Sigmoid colon (tissue), 7 donors: ENCODE results near the gene SPZ1. TPM values are rescaled to one million over a fixed set of nuclear protein-coding genes. Genes with fewer than 3 reads are reported as not detected.
"Not testable (repeated sequence)": the region's sequence is repeated elsewhere in the genome, so short reads cannot be mapped to it uniquely, and the experiment has no call there.

Source experiments
- DNase-seq: peaks from one replicate; pipeline ENCODE4 v3.0.0-alpha.2; 2019
- H3K27ac ChIP-seq, 4 donors: fragments of 200-600 bp; sonication (generic); one replicate each; pipeline ENCODE4 v1.5.1; 2016 to 2019; ENCODE audit warnings: mild to moderate bottlenecking in 1 of 4
- H3K27me3 ChIP-seq, 3 donors: fragments of 200-600 bp; sonication (generic); one replicate each; pipeline ENCODE4 v1.5.1; 2019; ENCODE audit warnings: mild to moderate bottlenecking in 1 of 3
- H3K36me3 ChIP-seq, 4 donors: fragments of 200-600 bp; sonication (generic); one replicate each; pipeline ENCODE4 v1.5.1; 2016 to 2019
- H3K4me1 ChIP-seq, 4 donors: fragments of 200-600 bp; sonication (generic); one replicate each; pipeline ENCODE4 v1.5.1; 2017 to 2019
- H3K4me3 ChIP-seq, 4 donors: fragments of 200-600 bp; sonication (generic); one replicate each; pipeline ENCODE4 v1.5.1; 2017 to 2019; ENCODE audit warnings: mild to moderate bottlenecking in 2 of 4, moderate library complexity in 1 of 4
- H3K9me3 ChIP-seq, 4 donors: fragments of 200-600 bp in 3 of 4; sonication (generic) in 3 of 4; one replicate each; pipeline versions ENCODE4 v1.5.1 to v1.6.1; 2013 to 2019
- EP300 ChIP-seq, 4 donors: sonication (generic); formaldehyde crosslinking; IDR thresholded peaks; one replicate each; pipeline ENCODE4 v1.6.1; 2017; ENCODE audit warnings: antibody characterized with exemption in 4 of 4
- POLR2A ChIP-seq, 2 donors: fragments of 450-650 bp; IDR thresholded peaks; one replicate each; pipeline ENCODE4 v1.6.1; 2016; ENCODE audit warnings: antibody characterized with exemption in 2 of 2, mild to moderate bottlenecking in 2 of 2, moderate library complexity in 2 of 2
- POLR2AphosphoS5 ChIP-seq, 4 donors: sonication (generic); formaldehyde crosslinking; IDR thresholded peaks; one replicate each; pipeline ENCODE4 v1.6.1; 2017; ENCODE audit warnings: antibody characterized with exemption in 4 of 4
- WGBS, 2 donors: extraction: QIAGEN DNeasy Blood & Tissue Kit; methylation state at CpG; one replicate each; pipeline ENCODE4 v1.1.7; 2013; 5-methylcytosine and 5-hydroxymethylcytosine counted together
- intact Hi-C: fragments of 100-400 bp; cut with DNase I; formaldehyde crosslinking; loops from one replicate; pipeline ENCODE4 v1.15.1; 2023
- polyA plus RNA-seq, 3 donors: library from polyadenylated mRNA; stranded (reverse); fragments of 200-250 nt; gene quantifications; one replicate each; pipeline ENCODE4 v1.2.3, GENCODE V29; 2013
- total RNA-seq, 4 donors: library from RNA; depleted of rRNA; stranded (reverse); fragments of >200 nt; gene quantifications; one replicate each; pipeline ENCODE4 v1.1.0, GENCODE V29; 2016
- TF ChIP-seq, protein P1 (sequence below), 4 experiments: fragments of 450-650 bp in 3 of 4; fragments of 200-600 bp in 1 of 4; IDR thresholded peaks; one replicate each; pipeline ENCODE4 v1.5.1; 2016 to 2019; ENCODE audit warnings: antibody characterized with exemption in 4 of 4, mild to moderate bottlenecking in 3 of 4, moderate library complexity in 2 of 4
- donor health status: healthy with polysubstance abuse.
- donor health status: Bipolar disorder and iron deficiency.
- donor health status: healthy.

SPZ1 gene, protein sequence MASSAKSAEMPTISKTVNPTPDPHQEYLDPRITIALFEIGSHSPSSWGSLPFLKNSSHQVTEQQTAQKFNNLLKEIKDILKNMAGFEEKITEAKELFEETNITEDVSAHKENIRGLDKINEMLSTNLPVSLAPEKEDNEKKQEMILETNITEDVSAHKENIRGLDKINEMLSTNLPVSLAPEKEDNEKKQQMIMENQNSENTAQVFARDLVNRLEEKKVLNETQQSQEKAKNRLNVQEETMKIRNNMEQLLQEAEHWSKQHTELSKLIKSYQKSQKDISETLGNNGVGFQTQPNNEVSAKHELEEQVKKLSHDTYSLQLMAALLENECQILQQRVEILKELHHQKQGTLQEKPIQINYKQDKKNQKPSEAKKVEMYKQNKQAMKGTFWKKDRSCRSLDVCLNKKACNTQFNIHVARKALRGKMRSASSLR
- total RNA-seq (not detected), polyA plus RNA-seq (not detected)

DNA sequence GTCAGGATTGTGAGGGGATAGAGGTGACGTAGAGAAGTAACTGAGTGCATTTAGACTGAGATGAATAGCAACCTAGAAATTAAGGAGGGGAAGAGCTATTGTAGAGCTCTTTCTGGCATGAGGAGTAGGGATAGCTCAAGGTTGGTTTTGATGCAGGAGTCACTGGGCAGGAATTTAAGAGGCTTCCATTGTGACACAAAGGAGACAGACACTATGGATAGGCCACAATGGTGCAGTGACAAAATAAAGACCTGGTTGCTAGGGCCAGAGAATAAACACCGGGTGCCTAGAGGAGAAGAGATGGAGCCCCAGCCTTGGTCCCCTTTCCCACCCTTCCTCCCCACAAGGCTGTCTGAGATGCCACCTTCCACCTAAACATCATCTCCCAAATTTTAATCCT lies at the start of gene SPZ1:
SPZ1 (plus strand) TSS at position 301 of the 400 bp plus-strand sequence. CDS start 214 bp downstream, outside the sequence.
- H3K4me1 ChIP-seq: peaks cover 0 to 9% (median 0%) of the 10 kb centered on the region in 4 donors
- no peaks in the 10 kb centered on the region for H3K27me3 ChIP-seq
- no peak for DNase-seq
- H3K4me3 ChIP-seq: no peak within 1 kb of the TSS
- H3K27ac ChIP-seq: no peak within 1 kb of the TSS
- H3K9me3 ChIP-seq: no peaks in the 10 kb centered on the region
- TF ChIP-seq EP300 (IDR thresholded peaks at IDR 0.05) (no peak), POLR2A (IDR thresholded peaks at IDR 0.05) (no peak), POLR2AphosphoS5 (IDR thresholded peaks at IDR 0.05) (no peak)
- TF ChIP-seq, protein P1, sequence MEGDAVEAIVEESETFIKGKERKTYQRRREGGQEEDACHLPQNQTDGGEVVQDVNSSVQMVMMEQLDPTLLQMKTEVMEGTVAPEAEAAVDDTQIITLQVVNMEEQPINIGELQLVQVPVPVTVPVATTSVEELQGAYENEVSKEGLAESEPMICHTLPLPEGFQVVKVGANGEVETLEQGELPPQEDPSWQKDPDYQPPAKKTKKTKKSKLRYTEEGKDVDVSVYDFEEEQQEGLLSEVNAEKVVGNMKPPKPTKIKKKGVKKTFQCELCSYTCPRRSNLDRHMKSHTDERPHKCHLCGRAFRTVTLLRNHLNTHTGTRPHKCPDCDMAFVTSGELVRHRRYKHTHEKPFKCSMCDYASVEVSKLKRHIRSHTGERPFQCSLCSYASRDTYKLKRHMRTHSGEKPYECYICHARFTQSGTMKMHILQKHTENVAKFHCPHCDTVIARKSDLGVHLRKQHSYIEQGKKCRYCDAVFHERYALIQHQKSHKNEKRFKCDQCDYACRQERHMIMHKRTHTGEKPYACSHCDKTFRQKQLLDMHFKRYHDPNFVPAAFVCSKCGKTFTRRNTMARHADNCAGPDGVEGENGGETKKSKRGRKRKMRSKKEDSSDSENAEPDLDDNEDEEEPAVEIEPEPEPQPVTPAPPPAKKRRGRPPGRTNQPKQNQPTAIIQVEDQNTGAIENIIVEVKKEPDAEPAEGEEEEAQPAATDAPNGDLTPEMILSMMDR (IDR thresholded peaks at IDR 0.05): no peak
- H3K36me3 ChIP-seq: no peaks in the 10 kb centered on the region
- 67 to 97% methylated on average over 2 of the region's 2 CpGs for WGBS, 2 donors
- intact Hi-C loops: no loop called here

DNA sequence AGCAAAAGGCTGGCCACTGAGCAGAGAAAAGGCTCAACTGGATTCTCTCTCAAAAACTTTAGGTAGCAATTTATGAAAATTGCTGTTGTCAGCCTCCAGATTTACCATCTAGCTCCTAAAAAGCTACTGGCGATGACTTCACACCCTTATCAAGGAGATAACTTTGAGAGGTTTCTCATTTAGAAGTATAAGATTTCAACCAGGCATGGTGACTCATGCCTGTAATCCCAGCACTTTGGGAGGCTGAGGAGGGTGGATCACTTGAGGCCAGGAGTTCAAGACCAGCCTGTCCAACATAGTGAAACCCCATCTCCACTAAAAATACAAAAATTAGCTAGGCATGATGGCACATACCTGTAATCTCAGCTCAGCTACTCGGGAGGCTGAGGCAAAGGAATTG lies 49.3 kb upstream of the SPZ1 start:
- H3K27me3 ChIP-seq, intact Hi-C loops, H3K27ac ChIP-seq, H3K36me3 ChIP-seq, H3K4me3 ChIP-seq, DNase-seq, H3K4me1 ChIP-seq, H3K9me3 ChIP-seq: not testable (repeated sequence)
- WGBS, 2 donors: 92 to 95% methylated on average over 2 of the region's 2 CpGs

DNA sequence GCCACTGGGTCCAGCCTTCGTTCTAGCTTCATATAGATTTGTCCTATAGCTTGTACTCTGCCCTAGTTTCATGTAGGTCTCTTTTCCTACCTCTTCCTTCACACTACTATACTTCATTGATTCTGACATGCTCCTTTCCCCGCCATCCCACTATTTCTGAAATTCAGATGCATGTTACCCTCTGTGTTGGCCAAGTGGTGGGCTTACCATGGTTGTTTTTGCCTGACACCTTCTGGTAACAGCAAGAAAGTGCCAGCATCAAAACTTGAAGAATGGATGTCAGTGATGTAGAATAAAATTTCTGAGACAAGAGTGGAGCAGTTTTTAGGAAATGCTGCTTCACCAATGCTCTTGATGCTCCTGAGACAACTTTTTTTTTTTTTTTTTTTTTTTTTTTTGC lies 44.5 kb upstream of the SPZ1 start:
- H3K4me1 ChIP-seq: peaks cover 0 to 12% (median 5%) of the 10 kb centered on the region in 4 donors
- H3K27me3 ChIP-seq: no peaks in the 10 kb centered on the region
- no peak overlapping the region for H3K4me3 ChIP-seq
- intact Hi-C loops: loop anchor here (2.0 kb wide), 1 partner anchor 183 kb away; no protein-coding TSS in a partner anchor
- DNase-seq: no peak
- no peaks in the 10 kb centered on the region for H3K36me3 ChIP-seq
- TF ChIP-seq POLR2AphosphoS5 (IDR thresholded peaks at IDR 0.05) (no peak), EP300 (IDR thresholded peaks at IDR 0.05) (no peak), POLR2A (IDR thresholded peaks at IDR 0.05) (no peak)
- TF ChIP-seq, protein P1 (IDR thresholded peaks at IDR 0.05): peak in 1 of 4 experiments; percentile 24
- no peaks in the 10 kb centered on the region for H3K9me3 ChIP-seq
- no peak overlapping the region for H3K27ac ChIP-seq
- WGBS, 2 donors: 83 to 84% methylated on average over 2 of the region's 2 CpGs

DNA sequence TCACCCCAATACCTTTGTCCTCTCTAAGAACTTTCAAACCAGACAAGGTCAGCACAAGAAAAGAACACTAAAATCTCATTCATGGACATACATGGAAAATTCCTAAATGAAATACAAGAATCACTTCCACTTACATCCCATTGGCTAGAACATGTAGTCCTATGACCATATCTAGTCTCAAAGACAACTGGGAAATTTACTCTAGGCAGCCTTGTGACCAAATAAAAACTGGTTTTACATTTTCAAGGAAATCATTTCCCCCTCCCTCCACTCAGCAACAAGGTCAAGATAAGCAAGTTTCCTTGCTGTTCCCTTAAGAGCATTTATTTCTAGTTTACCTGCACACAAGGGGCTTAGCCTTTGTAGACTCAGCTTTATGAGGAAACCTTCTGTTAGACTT lies 43.6 kb upstream of the SPZ1 start:
- DNase-seq: no peak
- Histone ChIP-seq H3K4me3 (no peak overlapping the region), H3K27me3 (no peaks in the 10 kb centered on the region), H3K36me3 (no peaks in the 10 kb centered on the region), H3K27ac (no peak overlapping the region), H3K4me1 (peaks cover 0 to 12% (median 5%) of the 10 kb centered on the region in 4 donors), H3K9me3 (no peaks in the 10 kb centered on the region)
- TF ChIP-seq EP300 (IDR thresholded peaks at IDR 0.05) (no peak), POLR2AphosphoS5 (IDR thresholded peaks at IDR 0.05) (no peak)
- intact Hi-C loops: no loop called here

DNA sequence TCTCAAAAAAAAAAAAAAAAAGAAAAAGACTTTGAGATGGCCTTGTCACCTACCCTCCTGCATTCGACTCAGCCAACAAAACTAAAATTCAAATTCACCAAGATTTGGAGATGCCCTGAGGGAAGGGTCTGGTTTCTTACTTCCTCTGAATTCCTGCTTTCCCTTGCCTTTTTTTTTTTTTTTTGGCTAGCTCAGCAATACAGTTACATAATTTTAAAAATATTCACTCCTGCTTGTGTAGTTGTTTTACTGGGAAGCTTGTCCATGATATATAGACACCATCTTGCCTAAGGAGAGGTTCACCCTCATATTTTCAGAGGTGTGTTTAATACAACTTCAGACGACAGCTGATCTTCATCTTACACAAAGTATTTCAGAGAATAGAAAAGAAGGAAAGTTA lies 42.6 kb upstream of the SPZ1 start:
- WGBS, 2 donors: 78 to 81% methylated on average over 2 of the region's 2 CpGs
- Histone ChIP-seq H3K9me3 (no peaks in the 10 kb centered on the region), H3K27me3 (no peaks in the 10 kb centered on the region), H3K4me1 (peaks cover 0 to 12% (median 5%) of the 10 kb centered on the region in 4 donors), H3K36me3 (no peaks in the 10 kb centered on the region), H3K27ac (peak overlapping the region in 1 of 4 donors; percentile 15), H3K4me3 (no peak overlapping the region)
- intact Hi-C loops: no loop called here
- DNase-seq: no peak
- TF ChIP-seq, protein P1 (IDR thresholded peaks at IDR 0.05): no peak
- TF ChIP-seq POLR2A (IDR thresholded peaks at IDR 0.05) (no peak), POLR2AphosphoS5 (IDR thresholded peaks at IDR 0.05) (peak in 2 of 4 donors; percentile 40 to 41), EP300 (IDR thresholded peaks at IDR 0.05) (no peak)
